ENCODE data around the gene FABP7. TPM values are rescaled to one million over a fixed set of nuclear protein-coding genes. Genes with fewer than 3 reads are reported as not detected.

FABP7 gene
- total RNA-seq, 1 donor, result not detected

DNA sequence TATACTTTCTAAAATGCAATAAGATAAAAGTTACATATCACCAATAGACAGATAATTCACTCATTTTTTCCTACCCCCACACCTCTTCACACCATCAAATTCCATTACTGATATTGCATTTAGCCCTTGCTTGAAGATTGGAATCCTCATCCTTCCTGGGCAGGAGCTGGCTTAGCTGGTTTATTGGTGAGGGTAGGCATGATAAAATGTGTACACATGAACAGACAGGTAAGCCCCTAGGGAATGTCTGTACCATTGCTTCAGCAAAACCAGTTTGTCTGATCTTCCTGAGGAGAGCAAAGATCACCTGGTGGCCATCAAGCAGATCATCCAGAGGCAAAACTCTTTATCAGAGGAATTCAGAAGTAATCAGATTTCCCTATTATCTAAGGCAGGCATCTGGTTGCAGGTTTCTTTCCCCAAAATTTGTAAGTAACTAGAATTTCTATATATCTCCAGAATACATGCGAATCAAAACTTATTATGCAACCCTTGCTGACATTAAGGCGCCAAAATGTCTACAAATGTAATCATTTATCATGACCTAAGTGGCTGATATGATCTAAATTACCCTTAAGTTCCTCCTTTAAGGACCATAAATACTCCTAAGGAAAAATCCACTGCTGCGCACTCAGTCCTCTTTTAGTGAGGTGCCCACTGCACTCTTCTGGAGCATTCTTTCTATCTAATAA lies 6.6 kb upstream of the FABP7 start:
- DNase-seq (ENCODE audit: low read depth), result no peak
- TF ChIP-seq, protein P1, sequence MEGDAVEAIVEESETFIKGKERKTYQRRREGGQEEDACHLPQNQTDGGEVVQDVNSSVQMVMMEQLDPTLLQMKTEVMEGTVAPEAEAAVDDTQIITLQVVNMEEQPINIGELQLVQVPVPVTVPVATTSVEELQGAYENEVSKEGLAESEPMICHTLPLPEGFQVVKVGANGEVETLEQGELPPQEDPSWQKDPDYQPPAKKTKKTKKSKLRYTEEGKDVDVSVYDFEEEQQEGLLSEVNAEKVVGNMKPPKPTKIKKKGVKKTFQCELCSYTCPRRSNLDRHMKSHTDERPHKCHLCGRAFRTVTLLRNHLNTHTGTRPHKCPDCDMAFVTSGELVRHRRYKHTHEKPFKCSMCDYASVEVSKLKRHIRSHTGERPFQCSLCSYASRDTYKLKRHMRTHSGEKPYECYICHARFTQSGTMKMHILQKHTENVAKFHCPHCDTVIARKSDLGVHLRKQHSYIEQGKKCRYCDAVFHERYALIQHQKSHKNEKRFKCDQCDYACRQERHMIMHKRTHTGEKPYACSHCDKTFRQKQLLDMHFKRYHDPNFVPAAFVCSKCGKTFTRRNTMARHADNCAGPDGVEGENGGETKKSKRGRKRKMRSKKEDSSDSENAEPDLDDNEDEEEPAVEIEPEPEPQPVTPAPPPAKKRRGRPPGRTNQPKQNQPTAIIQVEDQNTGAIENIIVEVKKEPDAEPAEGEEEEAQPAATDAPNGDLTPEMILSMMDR (IDR thresholded peaks at IDR 0.05; ENCODE audit: insufficient read depth, low read depth, low read length), result no peak
- no peak overlapping the region for H3K4me3 ChIP-seq (ENCODE audit: low read depth, low read length)

DNA sequence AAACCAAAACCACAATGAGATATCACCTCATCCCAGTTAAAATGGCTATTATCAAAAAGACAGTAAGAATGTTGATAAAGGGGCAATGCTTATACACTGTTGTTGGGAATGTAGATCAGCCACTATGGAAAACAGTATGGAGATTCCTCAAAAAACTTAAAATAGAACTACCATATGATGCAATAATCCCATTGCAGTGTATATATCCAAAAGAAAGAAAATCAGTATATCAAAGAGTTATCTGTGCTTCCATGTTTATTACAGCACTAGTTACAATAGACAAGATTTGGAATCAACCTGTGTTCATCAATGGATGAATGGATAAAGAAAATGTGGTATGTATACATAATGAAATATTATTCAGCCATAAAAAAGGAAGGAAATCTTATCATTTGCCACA lies 3.5 kb upstream of the FABP7 start:
- H3K4me3 ChIP-seq (ENCODE audit: low read depth, low read length), result no peak overlapping the region
- DNase-seq (ENCODE audit: low read depth), result no peak
- TF ChIP-seq, protein P1 (IDR thresholded peaks at IDR 0.05; ENCODE audit: insufficient read depth, low read depth, low read length), result no peak

DNA sequence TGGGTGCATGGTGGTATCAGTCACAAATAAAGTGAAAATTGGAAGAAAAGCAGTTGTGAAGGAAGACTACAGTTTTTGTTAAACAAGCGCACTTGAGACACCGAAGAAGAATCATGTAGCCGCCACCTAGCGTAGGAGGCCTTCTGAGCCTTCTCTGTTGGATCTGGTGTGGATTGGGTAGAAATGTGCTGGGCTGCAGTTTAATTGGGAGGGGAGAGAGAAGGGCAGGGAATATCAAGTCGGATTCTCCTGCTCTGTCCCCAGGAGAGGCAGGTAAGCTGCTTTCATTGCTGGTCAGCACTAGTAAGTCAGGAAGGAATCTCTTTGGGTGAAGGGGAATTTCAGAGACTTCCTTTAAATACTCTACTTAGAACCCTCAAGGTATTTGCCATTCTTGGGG lies 1.2 kb upstream of the FABP7 start:
- H3K4me3 ChIP-seq (ENCODE audit: low read depth, low read length), result no peak overlapping the region
- TF ChIP-seq, protein P1 (IDR thresholded peaks at IDR 0.05; ENCODE audit: insufficient read depth, low read depth, low read length), result no peak
- DNase-seq (ENCODE audit: low read depth), result no peak

DNA sequence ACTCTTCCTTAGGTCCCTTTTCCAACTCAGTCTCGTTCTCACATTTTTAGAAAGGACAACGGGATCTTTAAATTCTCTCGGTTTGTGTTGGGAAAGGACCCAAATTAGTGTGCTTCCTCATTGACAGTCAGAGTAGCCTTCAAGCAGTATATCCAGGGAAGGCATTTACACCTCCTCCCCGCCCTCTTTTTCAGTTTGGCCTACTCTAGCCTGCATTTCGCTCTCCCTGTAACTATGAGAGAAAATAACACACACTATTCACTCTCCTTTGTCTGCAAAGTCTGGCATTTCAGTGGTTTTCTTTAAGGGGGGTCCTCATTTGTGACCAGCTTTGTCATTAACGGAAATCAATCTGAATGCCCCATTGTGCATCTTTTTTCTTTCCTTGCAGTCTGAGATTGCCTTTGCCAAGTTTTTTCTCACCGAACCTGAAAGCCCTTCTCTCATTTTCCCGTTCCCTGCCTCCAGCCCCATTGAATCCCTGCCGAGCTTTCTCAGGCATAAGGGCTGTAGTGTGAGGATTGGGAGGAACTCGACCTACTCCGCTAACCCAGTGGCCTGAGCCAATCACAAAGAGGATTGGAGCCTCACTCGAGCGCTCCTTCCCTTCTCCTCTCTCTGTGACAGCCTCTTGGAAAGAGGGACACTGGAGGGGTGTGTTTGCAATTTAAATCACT lies 393 bp upstream of the FABP7 start:
- DNase-seq (ENCODE audit: low read depth), result no peak
- H3K4me3 ChIP-seq (ENCODE audit: low read depth, low read length), result no peak overlapping the region
- TF ChIP-seq, protein P1 (IDR thresholded peaks at IDR 0.05; ENCODE audit: insufficient read depth, low read depth, low read length), result no peak

DNA sequence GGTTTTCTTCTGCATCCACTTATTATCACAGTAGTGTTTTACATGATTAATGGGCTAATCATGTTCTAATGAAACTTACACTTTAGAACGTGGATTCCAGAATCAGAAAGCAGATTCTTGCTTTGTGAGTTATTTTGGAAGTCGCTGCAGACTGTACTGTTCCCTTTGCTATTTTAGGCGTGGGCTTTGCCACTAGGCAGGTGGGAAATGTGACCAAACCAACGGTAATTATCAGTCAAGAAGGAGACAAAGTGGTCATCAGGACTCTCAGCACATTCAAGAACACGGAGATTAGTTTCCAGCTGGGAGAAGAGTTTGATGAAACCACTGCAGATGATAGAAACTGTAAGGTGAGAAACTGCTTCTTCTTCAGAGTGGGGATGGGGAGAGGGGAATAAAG lies 598 bp downstream of the FABP7 start:
- no peak for DNase-seq (ENCODE audit: low read depth)
- TF ChIP-seq, protein P1 (IDR thresholded peaks at IDR 0.05; ENCODE audit: insufficient read depth, low read depth, low read length), result no peak
- no peak overlapping the region for H3K4me3 ChIP-seq (ENCODE audit: low read depth, low read length)

DNA sequence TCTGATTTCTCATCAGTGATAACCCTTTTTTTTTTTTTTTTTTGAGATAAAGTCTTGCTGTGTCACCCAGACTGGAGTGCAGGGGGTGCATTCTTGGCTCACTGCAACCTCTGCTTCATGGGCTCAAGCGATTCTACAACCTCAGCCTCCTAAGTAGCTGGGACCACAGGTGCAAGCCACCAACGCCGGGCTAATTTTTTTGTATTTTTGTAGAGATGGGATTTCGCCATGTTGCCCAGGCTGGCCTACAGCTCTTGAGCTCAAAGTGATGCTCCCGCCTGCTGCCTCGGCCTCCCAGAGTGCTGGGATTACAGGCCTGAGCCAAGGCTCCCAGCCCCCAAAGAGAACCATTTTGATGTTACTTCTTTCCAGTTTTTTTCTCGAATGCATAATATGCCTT lies 2.2 kb downstream of the FABP7 start:
- TF ChIP-seq, protein P1 (IDR thresholded peaks at IDR 0.05; ENCODE audit: insufficient read depth, low read depth, low read length), result no peak
- H3K4me3 ChIP-seq (ENCODE audit: low read depth, low read length), result no peak overlapping the region
- DNase-seq (ENCODE audit: low read depth), result no peak

Measured in fibroblast of villous mesenchyme (primary cell).